ENCODE measurements around the gene SOX6.

Gene SOX6

GRCh38 chr11:16262645-16262955 is 93.7 kb downstream of the SOX6 start:
- no peak for DNase-seq

GRCh38 chr11:16261836-16262644 is 94.3 kb downstream of the SOX6 start:
- no peak for DNase-seq

GRCh38 chr11:16252373-16252772 is 104.0 kb downstream of the SOX6 start:
- DNase-seq = no peak

- DNase-seq = no peak
Measured at GRCh38 chr11:16248248-16248647, 108.1 kb downstream of the SOX6 start.

- no peak for DNase-seq
Measured at GRCh38 chr11:16242806-16243205, 113.5 kb downstream of the SOX6 start.

GRCh38 chr11:16240687-16241086 is 115.7 kb downstream of the SOX6 start:
- DNase-seq = no peak

- DNase-seq = no peak
Measured at GRCh38 chr11:16239141-16240105, 116.9 kb downstream of the SOX6 start.

GRCh38 chr11:16226245-16226644 is 130.1 kb downstream of the SOX6 start:
- no peak for DNase-seq

GRCh38 chr11:16225623-16226022 is 130.7 kb downstream of the SOX6 start:
- no peak for DNase-seq

GRCh38 chr11:16223558-16223957 is 132.8 kb downstream of the SOX6 start:
- no peak for DNase-seq

GRCh38 chr11:16217631-16218030 is 138.7 kb downstream of the SOX6 start:
- no peak for DNase-seq

GRCh38 chr11:16216831-16217230 is 139.5 kb downstream of the SOX6 start:
- no peak for DNase-seq

- no peak for DNase-seq
Measured at GRCh38 chr11:16215352-16215751, 141.0 kb downstream of the SOX6 start.

GRCh38 chr11:16211407-16211806 is 144.9 kb downstream of the SOX6 start:
- DNase-seq = no peak

GRCh38 chr11:16204261-16204660 is 152.1 kb downstream of the SOX6 start:
- DNase-seq = no peak

- DNase-seq = no peak
Measured at GRCh38 chr11:16195651-16196050, 160.7 kb downstream of the SOX6 start.

GRCh38 chr11:16194566-16194965 is 161.8 kb downstream of the SOX6 start:
- no peak for DNase-seq

GRCh38 chr11:16193897-16194381 is 162.4 kb downstream of the SOX6 start:
- no peak for DNase-seq

- DNase-seq = no peak
Measured at GRCh38 chr11:16191868-16192240, 164.5 kb downstream of the SOX6 start.

GRCh38 chr11:16191212-16191867 is 165.0 kb downstream of the SOX6 start:
- DNase-seq = no peak

- DNase-seq = no peak
Measured at GRCh38 chr11:16186680-16187079, 169.7 kb downstream of the SOX6 start.

- no peak for DNase-seq
Measured at GRCh38 chr11:16185042-16185441, 171.3 kb downstream of the SOX6 start.

- no peak for DNase-seq
Measured at GRCh38 chr11:16184588-16184987, 171.8 kb downstream of the SOX6 start.

Data from SIG-M5 (cell line).